Caco-2 (cell line): ENCODE measurements around the gene GADL1. TPM values are rescaled to one million over a fixed set of nuclear protein-coding genes. Genes with fewer than 3 reads are reported as not detected.

Experiments used
- BruUV-seq: library from RNA; stranded (reverse); fragments of 400-500 nt; replicated peaks from 2 replicates; lab custom pipeline; 2021; lab: Mats Ljungman, UMichigan
- CTCF ChIA-PET: fragments of 300-600 bp; sonication (Branson Sonifier 250); formaldehyde crosslinking; loops from one replicate; lab custom pipeline; 2022; ENCODE audit warnings: antibody characterized with exemption; lab: Charles Lee
- POLR2A ChIA-PET: fragments of 300-600 bp; sonication (Branson Sonifier 250); formaldehyde crosslinking; loops from one replicate; lab custom pipeline; 2022; ENCODE audit warnings: antibody characterized with exemption; lab: Charles Lee
- DNase-seq, 2 experiments: peaks; one replicate each; pipeline versions ENCODE4 v3.0.0 to v3.0.0-alpha.2; 2020 to 2022
- H3K27me3 ChIP-seq: replicated peaks from 2 replicates; pipeline ENCODE4 v1.6.0; 2011; ENCODE audit warnings: low read length; ENCODE audit not compliant: control insufficient read depth, insufficient read depth
- H3K36me3 ChIP-seq: 2 replicates; pipeline ENCODE4 v1.5.1; 2011; ENCODE audit warnings: low read length; ENCODE audit not compliant: control insufficient read depth, insufficient read depth
- H3K4me1 ChIP-seq: fragments of 250-450 bp; sonication (Bioruptor Pico); 2 replicates; pipeline ENCODE4 v1.5.1; 2020; ENCODE audit warnings: mild to moderate bottlenecking
- H3K4me3 ChIP-seq: 2 replicates; pipeline ENCODE4 v1.5.1; 2011; ENCODE audit warnings: low read depth, mild to moderate bottlenecking, control low read depth, low read length
- H3K9me3 ChIP-seq: fragments of 250-450 bp; sonication (Bioruptor Pico); 2 replicates; pipeline ENCODE4 v1.5.1; 2020; ENCODE audit warnings: mild to moderate bottlenecking, moderate library complexity
- H3K27ac Mint-ChIP-seq: one replicate; pipeline ENCODE4 v1.8.0; 2022; ENCODE audit warnings: mixed read lengths; ENCODE audit not compliant: unreplicated experiment
- H3K27me3 Mint-ChIP-seq: one replicate; pipeline ENCODE4 v1.8.0; 2022; ENCODE audit warnings: mixed read lengths; ENCODE audit not compliant: insufficient read depth, unreplicated experiment
- H3K36me3 Mint-ChIP-seq: one replicate; pipeline ENCODE4 v1.8.0; 2022; ENCODE audit warnings: mild to moderate bottlenecking, mixed read lengths; ENCODE audit not compliant: insufficient read depth, unreplicated experiment
- H3K4me1 Mint-ChIP-seq: one replicate; pipeline ENCODE4 v1.8.0; 2022; ENCODE audit warnings: low read depth, mixed read lengths; ENCODE audit not compliant: unreplicated experiment
- H3K4me3 Mint-ChIP-seq: one replicate; pipeline ENCODE4 v1.8.0; 2022; ENCODE audit warnings: mild to moderate bottlenecking, moderate library complexity, mixed read lengths; ENCODE audit not compliant: unreplicated experiment
- H3K9me3 Mint-ChIP-seq: one replicate; pipeline ENCODE4 v1.8.0; 2022; ENCODE audit warnings: mixed read lengths; ENCODE audit not compliant: unreplicated experiment
- intact Hi-C: fragments of 100-400 bp; cut with micrococcal nuclease; formaldehyde crosslinking; loops from one replicate; pipeline ENCODE4 v1.10.0; 2022; ENCODE audit not compliant: unreplicated experiment
- total RNA-seq: library from RNA; stranded (reverse); gene quantifications from 2 replicates; pipeline ENCODE4 v1.2.3, GENCODE V29; 2022
- TF ChIP-seq, protein P1 (sequence below), 2 experiments: fragments of 200-600 bp in 1 of 2; IDR thresholded peaks; 1 replicate in 1 of 2; 2 replicates in 1 of 2; pipeline versions ENCODE4 v1.5.1 to v1.8.0; 2011 to 2022; ENCODE audit warnings: antibody characterized with exemption in 1 of 2, control low read depth in 1 of 2, inconsistent platforms in 1 of 2, low read depth in 1 of 2, low read length in 1 of 2, mild to moderate bottlenecking in 1 of 2, moderate library complexity in 1 of 2; ENCODE audit not compliant: insufficient read depth in 1 of 2, severe bottlenecking in 1 of 2, unreplicated experiment in 1 of 2

Gene GADL1
- total RNA-seq, 1 experiment from 2014 or later: 6.2 TPM

DNA sequence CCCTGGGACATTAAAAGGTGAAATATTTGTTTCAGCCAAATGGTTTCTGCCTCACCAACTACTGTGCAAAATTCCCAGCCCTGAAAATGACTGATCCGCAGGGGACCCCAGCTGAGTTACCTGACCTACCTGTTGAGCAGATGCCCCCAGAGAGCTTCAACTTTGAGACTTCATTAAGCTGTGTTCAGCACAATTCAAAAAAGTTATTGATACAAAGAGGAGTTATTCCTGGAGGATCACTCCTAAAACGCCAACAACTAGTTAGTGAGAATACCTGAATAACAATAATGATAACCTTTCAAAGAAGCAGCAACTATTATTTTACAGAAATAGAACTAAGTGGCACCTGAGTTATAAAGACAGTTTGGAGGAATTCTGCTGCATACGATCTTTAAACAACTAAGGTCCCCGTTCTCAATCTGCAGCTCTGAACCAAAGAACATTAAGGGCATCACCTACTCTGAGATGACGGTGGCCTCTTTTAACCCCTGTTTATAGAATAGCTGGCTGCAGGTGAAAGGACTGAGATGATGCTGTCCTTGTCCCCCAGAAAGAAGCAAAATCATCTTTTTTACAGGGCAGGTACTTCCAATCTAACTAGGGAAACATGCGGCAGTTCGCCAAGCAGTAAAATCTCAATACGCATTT is 659 bp downstream of the GADL1 start:
- H3K36me3 Mint-ChIP-seq: no peaks in the 10 kb centered on the region
- no peak overlapping the region for H3K27ac Mint-ChIP-seq
- H3K9me3 Mint-ChIP-seq: no peaks in the 10 kb centered on the region
- DNase-seq: no peak
- Histone ChIP-seq H3K9me3 (no peaks in the 10 kb centered on the region), H3K4me3 (peak overlapping the region; percentile 50), H3K4me1 (no peaks in the 10 kb centered on the region; the same call in none of the 2 replicates), H3K27me3 (no peaks in the 10 kb centered on the region), H3K36me3 (no peaks in the 10 kb centered on the region)
- ChIA-PET CTCF (no interaction called here), POLR2A (no interaction called here)
- no peaks in the 10 kb centered on the region for H3K4me1 Mint-ChIP-seq
- TF ChIP-seq, protein P1, sequence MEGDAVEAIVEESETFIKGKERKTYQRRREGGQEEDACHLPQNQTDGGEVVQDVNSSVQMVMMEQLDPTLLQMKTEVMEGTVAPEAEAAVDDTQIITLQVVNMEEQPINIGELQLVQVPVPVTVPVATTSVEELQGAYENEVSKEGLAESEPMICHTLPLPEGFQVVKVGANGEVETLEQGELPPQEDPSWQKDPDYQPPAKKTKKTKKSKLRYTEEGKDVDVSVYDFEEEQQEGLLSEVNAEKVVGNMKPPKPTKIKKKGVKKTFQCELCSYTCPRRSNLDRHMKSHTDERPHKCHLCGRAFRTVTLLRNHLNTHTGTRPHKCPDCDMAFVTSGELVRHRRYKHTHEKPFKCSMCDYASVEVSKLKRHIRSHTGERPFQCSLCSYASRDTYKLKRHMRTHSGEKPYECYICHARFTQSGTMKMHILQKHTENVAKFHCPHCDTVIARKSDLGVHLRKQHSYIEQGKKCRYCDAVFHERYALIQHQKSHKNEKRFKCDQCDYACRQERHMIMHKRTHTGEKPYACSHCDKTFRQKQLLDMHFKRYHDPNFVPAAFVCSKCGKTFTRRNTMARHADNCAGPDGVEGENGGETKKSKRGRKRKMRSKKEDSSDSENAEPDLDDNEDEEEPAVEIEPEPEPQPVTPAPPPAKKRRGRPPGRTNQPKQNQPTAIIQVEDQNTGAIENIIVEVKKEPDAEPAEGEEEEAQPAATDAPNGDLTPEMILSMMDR (IDR thresholded peaks at IDR 0.05; ENCODE audit: insufficient read depth in 1 of 2, low read depth in 1 of 2, low read length in 1 of 2, severe bottlenecking in 1 of 2, unreplicated experiment in 1 of 2): no peak
- peak overlapping the region; percentile 73 for H3K4me3 Mint-ChIP-seq
- TSS peak; percentile 80 for BruUV-seq
- peaks cover 9% of the 10 kb centered on the region for H3K27me3 Mint-ChIP-seq
- intact Hi-C loops: no loop called here

DNA sequence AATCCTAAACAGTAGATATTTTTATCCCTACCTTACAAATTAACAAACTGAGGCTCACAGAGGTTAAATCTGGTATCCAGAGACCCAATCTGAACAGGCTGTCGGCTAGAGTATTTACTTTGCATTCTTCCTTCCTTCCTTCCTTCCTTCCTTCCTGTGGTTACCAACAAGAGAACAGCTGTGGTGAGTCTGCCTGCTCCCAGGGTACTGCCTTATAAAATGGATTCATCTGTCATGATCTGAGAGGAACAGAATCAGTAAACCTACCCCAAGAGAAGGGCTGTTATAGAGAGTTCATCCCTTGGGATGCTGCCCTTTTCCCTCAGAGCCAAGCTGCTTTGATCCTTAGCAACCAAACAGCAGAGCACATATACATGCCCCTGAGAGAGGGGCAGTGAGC is 3.6 kb downstream of the GADL1 start:
- CTCF ChIA-PET: no interaction called here
- no peaks in the 10 kb centered on the region for H3K9me3 Mint-ChIP-seq
- BruUV-seq: no TSS peak
- H3K4me3 ChIP-seq: no peak overlapping the region
- no peaks in the 10 kb centered on the region for H3K36me3 Mint-ChIP-seq
- H3K27ac Mint-ChIP-seq: no peak overlapping the region
- no peaks in the 10 kb centered on the region for H3K4me1 Mint-ChIP-seq
- peaks cover 9% of the 10 kb centered on the region for H3K27me3 Mint-ChIP-seq
- no peaks in the 10 kb centered on the region for H3K36me3 ChIP-seq
- intact Hi-C loops: no loop called here
- TF ChIP-seq, protein P1 (IDR thresholded peaks at IDR 0.05; ENCODE audit: insufficient read depth in 1 of 2, low read depth in 1 of 2, low read length in 1 of 2, severe bottlenecking in 1 of 2, unreplicated experiment in 1 of 2): no peak
- DNase-seq: no peak
- no peaks in the 10 kb centered on the region; the same call in none of the 2 replicates for H3K4me1 ChIP-seq
- H3K4me3 Mint-ChIP-seq: no peak overlapping the region
- no peaks in the 10 kb centered on the region for H3K9me3 ChIP-seq
- POLR2A ChIA-PET: no interaction called here
- H3K27me3 ChIP-seq: no peaks in the 10 kb centered on the region

DNA sequence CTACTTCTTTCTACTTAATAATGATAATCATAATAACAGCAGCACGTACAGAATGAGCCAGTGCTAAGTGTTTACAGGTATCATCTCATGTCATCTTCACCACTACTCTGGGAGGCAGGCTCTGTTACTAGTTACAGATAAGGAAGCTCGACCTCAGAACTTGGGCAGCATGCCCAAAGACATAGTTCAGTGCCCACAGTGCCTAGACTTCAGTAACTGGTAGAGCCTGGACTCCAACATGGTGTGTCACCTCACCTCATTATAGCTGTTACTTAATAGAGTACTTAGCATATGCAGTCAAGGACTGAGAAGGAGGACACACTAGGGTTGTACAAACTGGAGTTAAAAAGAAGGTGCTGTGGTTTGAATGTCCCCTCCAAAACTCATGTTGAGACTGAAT is 7.6 kb downstream of the GADL1 start:
- DNase-seq: no peak
- BruUV-seq: no TSS peak
- Mint-ChIP-seq H3K27me3 (peaks cover 4% of the 10 kb centered on the region), H3K9me3 (no peaks in the 10 kb centered on the region), H3K36me3 (no peaks in the 10 kb centered on the region), H3K27ac (no peak overlapping the region), H3K4me1 (no peaks in the 10 kb centered on the region), H3K4me3 (no peak overlapping the region)
- H3K27me3 ChIP-seq: no peaks in the 10 kb centered on the region
- POLR2A ChIA-PET: no interaction called here
- H3K9me3 ChIP-seq: no peaks in the 10 kb centered on the region
- intact Hi-C loops: no loop called here
- no peaks in the 10 kb centered on the region for H3K4me1 ChIP-seq
- H3K36me3 ChIP-seq: no peaks in the 10 kb centered on the region
- H3K4me3 ChIP-seq: no peak overlapping the region
- TF ChIP-seq, protein P1 (IDR thresholded peaks at IDR 0.05; ENCODE audit: insufficient read depth in 1 of 2, low read depth in 1 of 2, low read length in 1 of 2, severe bottlenecking in 1 of 2, unreplicated experiment in 1 of 2): no peak
- CTCF ChIA-PET: no interaction called here
